Measurements from ENCODE around the gene PHF1.

PHF1 gene

DNA sequence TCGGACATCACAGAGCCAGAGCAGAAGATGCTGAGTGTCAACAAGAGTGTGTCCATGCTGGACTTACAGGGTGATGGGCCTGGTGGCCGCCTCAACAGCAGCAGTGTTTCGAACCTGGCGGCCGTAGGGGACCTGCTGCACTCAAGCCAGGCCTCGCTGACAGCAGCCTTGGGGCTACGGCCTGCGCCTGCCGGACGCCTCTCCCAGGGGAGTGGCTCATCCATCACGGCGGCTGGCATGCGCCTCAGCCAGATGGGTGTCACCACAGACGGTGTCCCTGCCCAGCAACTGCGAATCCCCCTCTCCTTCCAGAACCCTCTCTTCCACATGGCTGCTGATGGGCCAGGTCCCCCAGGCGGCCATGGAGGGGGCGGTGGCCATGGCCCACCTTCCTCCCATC lies 32.2 kb downstream of the PHF1 start:
- Histone ChIP-seq H3K4me3 (ENCODE audit: low read length in 2 of 2) (no peak overlapping the region), H3K9me3 (ENCODE audit: control insufficient read depth in 2 of 2, low read length in 2 of 2) (no peaks in the 10 kb centered on the region), H3K9ac (ENCODE audit: low read depth in 1 of 2, low read length in 2 of 2) (no peak overlapping the region), H3K27me3 (ENCODE audit: control insufficient read depth in 2 of 2, insufficient read depth in 2 of 2, low read length in 2 of 2) (no peaks in the 10 kb centered on the region), H3K4me1 (ENCODE audit: control insufficient read depth in 2 of 2, insufficient read depth in 2 of 2, low read length in 2 of 2) (no peaks in the 10 kb centered on the region), H3K36me3 (ENCODE audit: control insufficient read depth in 2 of 2, insufficient read depth in 2 of 2, low read length in 2 of 2) (peaks cover 12 to 16% of the 10 kb centered on the region in 2 donors), H3K27ac (ENCODE audit: low read depth in 2 of 2, low read length in 2 of 2) (no peak overlapping the region)

DNA sequence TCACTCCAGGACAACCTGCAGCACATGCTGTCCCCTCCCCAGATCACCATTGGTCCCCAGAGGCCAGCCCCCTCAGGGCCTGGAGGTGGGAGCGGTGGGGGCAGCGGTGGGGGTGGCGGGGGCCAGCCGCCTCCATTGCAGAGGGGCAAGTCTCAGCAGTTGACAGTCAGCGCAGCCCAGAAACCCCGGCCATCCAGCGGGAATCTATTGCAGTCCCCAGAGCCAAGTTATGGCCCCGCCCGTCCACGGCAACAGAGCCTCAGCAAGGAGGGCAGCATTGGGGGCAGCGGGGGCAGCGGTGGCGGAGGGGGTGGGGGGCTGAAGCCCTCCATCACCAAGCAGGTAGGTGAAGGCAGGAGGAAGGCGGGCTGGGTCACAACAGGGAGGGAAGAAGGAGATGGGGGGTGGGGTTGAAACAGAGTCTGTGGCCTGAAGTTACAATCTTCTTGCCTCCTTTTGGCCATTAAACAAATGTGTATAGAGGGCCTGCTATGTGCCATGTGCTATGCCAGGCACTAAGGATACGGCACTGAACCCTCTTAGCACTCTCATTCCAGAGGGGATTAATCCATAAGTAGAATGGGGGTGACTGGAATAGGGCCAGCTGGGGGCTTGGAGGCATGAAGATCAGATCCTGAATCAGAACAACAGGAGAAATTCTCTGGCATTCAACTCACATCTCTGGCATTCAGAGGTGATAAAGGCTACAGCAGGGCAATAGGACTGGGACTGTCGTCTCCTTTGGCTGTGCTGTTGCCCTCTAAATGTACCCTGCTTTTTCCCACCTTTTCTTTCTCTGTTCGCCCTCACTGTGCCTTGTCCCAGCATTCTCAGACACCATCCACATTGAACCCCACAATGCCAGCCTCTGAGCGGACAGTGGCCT lies 33.0 kb downstream of the PHF1 start:
- no peaks in the 10 kb centered on the region for H3K9me3 ChIP-seq (ENCODE audit: control insufficient read depth in 2 of 2, low read length in 2 of 2)
- H3K27ac ChIP-seq (ENCODE audit: low read depth in 2 of 2, low read length in 2 of 2): no peak overlapping the region
- no peak overlapping the region for H3K9ac ChIP-seq (ENCODE audit: low read depth in 1 of 2, low read length in 2 of 2)
- no peaks in the 10 kb centered on the region for H3K27me3 ChIP-seq (ENCODE audit: control insufficient read depth in 2 of 2, insufficient read depth in 2 of 2, low read length in 2 of 2)
- H3K36me3 ChIP-seq (ENCODE audit: control insufficient read depth in 2 of 2, insufficient read depth in 2 of 2, low read length in 2 of 2): peaks cover 7 to 15% of the 10 kb centered on the region in 2 donors
- no peaks in the 10 kb centered on the region for H3K4me1 ChIP-seq (ENCODE audit: control insufficient read depth in 2 of 2, insufficient read depth in 2 of 2, low read length in 2 of 2)
- no peak overlapping the region for H3K4me3 ChIP-seq (ENCODE audit: low read length in 2 of 2)

DNA sequence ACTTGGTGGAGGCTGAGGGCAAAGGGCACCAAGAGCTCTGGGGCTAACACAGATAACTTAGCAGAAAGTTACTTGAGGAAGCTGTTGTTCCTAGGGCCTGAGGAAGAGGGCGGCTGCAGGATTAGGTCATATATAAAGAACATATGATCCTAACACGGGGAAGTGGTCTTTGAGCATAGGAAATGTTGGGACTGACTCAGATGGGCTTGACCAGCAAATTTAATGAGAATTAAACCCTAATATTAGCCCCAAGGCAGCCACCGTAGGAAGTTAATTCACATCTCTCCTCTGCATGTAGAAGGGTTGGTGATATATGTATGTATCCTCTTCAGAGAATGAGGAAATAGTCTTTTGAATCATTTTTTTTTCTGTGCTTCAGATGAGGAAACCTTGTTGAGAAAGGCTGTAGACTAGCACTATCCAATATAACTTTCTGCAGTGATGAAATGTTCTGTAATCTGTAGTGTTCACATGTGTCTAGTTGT lies 34.3 kb downstream of the PHF1 start:
- H3K4me3 ChIP-seq (ENCODE audit: low read length in 2 of 2): no peak overlapping the region
- H3K9ac ChIP-seq (ENCODE audit: low read depth in 1 of 2, low read length in 2 of 2): no peak overlapping the region
- H3K4me1 ChIP-seq (ENCODE audit: control insufficient read depth in 2 of 2, insufficient read depth in 2 of 2, low read length in 2 of 2): no peaks in the 10 kb centered on the region
- H3K36me3 ChIP-seq (ENCODE audit: control insufficient read depth in 2 of 2, insufficient read depth in 2 of 2, low read length in 2 of 2): peaks cover 7 to 14% of the 10 kb centered on the region in 2 donors
- no peaks in the 10 kb centered on the region for H3K27me3 ChIP-seq (ENCODE audit: control insufficient read depth in 2 of 2, insufficient read depth in 2 of 2, low read length in 2 of 2)
- no peak overlapping the region for H3K27ac ChIP-seq (ENCODE audit: low read depth in 2 of 2, low read length in 2 of 2)
- no peaks in the 10 kb centered on the region for H3K9me3 ChIP-seq (ENCODE audit: control insufficient read depth in 2 of 2, low read length in 2 of 2)

DNA sequence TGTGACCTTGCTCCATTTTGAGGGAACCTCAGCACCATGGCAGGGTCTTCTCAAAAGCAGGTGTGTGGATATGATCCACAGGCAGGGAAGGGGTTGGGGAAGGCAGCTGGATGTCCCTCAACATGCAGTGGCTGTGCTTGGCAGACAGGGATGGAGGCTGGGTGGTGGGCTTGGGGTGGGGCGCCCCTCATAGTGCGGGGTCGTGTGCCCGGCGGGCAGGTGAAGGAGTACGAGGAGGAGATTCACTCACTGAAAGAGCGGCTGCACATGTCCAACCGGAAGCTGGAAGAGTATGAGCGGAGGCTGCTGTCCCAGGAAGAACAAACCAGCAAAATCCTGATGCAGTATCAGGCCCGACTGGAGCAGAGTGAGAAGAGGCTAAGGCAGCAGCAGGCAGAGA lies 35.5 kb downstream of the PHF1 start:
- no peak overlapping the region for H3K27ac ChIP-seq (ENCODE audit: low read depth in 2 of 2, low read length in 2 of 2)
- H3K27me3 ChIP-seq (ENCODE audit: control insufficient read depth in 2 of 2, insufficient read depth in 2 of 2, low read length in 2 of 2): no peaks in the 10 kb centered on the region
- H3K4me1 ChIP-seq (ENCODE audit: control insufficient read depth in 2 of 2, insufficient read depth in 2 of 2, low read length in 2 of 2): no peaks in the 10 kb centered on the region
- no peaks in the 10 kb centered on the region for H3K9me3 ChIP-seq (ENCODE audit: control insufficient read depth in 2 of 2, low read length in 2 of 2)
- H3K36me3 ChIP-seq (ENCODE audit: control insufficient read depth in 2 of 2, insufficient read depth in 2 of 2, low read length in 2 of 2): peaks cover 7 to 14% of the 10 kb centered on the region in 2 donors
- no peak overlapping the region for H3K9ac ChIP-seq (ENCODE audit: low read depth in 1 of 2, low read length in 2 of 2)
- H3K4me3 ChIP-seq (ENCODE audit: low read length in 2 of 2): no peak overlapping the region

DNA sequence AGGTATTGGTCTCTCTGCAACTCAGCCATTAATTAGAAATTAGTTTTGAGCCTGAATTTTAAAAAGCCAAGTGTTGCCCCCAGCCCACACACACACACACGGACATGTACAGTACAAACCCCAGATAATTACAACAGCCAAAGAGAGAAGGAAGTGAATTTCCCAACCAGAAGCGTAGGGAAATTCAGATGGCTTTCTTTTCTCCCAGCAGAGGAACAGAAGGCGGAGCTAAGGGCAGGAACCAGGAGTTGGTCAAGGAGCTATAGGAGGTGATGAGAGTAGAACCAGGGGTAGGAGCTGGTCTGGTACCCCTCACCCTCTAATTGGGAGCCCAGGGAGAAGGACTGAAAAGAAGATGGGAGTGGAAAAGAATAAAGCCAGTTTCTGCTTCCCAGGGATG lies 39.6 kb downstream of the PHF1 start:
- H3K4me3 ChIP-seq (ENCODE audit: low read length in 2 of 2): no peak overlapping the region
- no peak overlapping the region for H3K9ac ChIP-seq (ENCODE audit: low read depth in 1 of 2, low read length in 2 of 2)
- peaks cover 5 to 11% of the 10 kb centered on the region in 2 donors for H3K4me1 ChIP-seq (ENCODE audit: control insufficient read depth in 2 of 2, insufficient read depth in 2 of 2, low read length in 2 of 2)
- H3K27me3 ChIP-seq (ENCODE audit: control insufficient read depth in 2 of 2, insufficient read depth in 2 of 2, low read length in 2 of 2): no peaks in the 10 kb centered on the region
- H3K27ac ChIP-seq (ENCODE audit: low read depth in 2 of 2, low read length in 2 of 2): no peak overlapping the region
- H3K36me3 ChIP-seq (ENCODE audit: control insufficient read depth in 2 of 2, insufficient read depth in 2 of 2, low read length in 2 of 2): peaks cover 0 to 12% of the 10 kb centered on the region in 2 donors
- no peaks in the 10 kb centered on the region for H3K9me3 ChIP-seq (ENCODE audit: control insufficient read depth in 2 of 2, low read length in 2 of 2)

DNA sequence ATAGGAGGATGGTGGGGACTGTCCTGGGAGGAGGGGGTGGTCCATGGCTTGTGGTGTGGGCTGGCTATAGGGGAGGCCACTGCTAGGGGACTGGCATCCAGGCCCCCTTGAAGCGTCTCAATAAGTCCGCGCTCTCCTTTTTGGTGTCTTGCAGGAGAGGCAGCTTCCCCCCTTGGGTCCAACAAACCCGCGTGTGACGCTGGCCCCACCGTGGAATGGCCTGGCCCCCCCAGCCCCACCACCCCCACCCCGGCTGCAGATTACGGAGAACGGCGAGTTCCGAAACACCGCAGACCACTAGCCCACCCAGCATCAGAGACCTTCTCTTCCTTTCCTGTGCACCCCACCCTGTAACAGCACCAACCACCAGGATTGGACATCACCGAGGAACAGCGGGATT lies 40.8 kb downstream of the PHF1 start:
- H3K4me3 ChIP-seq (ENCODE audit: low read length in 2 of 2): no peak overlapping the region
- H3K36me3 ChIP-seq (ENCODE audit: control insufficient read depth in 2 of 2, insufficient read depth in 2 of 2, low read length in 2 of 2): peaks cover 0 to 7% of the 10 kb centered on the region in 2 donors
- no peaks in the 10 kb centered on the region for H3K9me3 ChIP-seq (ENCODE audit: control insufficient read depth in 2 of 2, low read length in 2 of 2)
- no peaks in the 10 kb centered on the region for H3K27me3 ChIP-seq (ENCODE audit: control insufficient read depth in 2 of 2, insufficient read depth in 2 of 2, low read length in 2 of 2)
- no peak overlapping the region for H3K9ac ChIP-seq (ENCODE audit: low read depth in 1 of 2, low read length in 2 of 2)
- no peak overlapping the region for H3K27ac ChIP-seq (ENCODE audit: low read depth in 2 of 2, low read length in 2 of 2)
- H3K4me1 ChIP-seq (ENCODE audit: control insufficient read depth in 2 of 2, insufficient read depth in 2 of 2, low read length in 2 of 2): peaks cover 5 to 11% of the 10 kb centered on the region in 2 donors

DNA sequence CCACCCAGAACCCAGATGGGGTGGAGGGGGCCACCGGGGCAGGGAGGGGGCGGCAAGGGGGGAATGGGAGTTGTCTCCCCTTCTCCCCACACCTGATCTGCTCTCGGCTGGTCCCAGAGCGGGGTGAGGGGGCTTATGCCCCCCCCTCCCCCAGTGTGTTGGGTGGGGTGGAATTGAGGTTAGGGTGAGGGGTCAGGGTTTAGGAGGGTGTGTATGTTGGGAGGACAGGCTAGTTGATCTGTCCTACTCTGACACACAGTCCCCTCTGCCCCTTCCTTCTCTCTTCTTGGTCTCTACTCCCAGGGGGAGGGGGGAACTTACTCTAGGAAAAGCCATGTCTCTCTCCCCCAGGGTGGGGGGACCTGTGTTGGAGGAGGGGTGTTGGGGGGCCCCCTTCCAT lies 41.7 kb downstream of the PHF1 start:
- Histone ChIP-seq H3K9ac (ENCODE audit: low read depth in 1 of 2, low read length in 2 of 2) (no peak overlapping the region), H3K27me3 (ENCODE audit: control insufficient read depth in 2 of 2, insufficient read depth in 2 of 2, low read length in 2 of 2) (no peaks in the 10 kb centered on the region), H3K4me3 (ENCODE audit: low read length in 2 of 2) (no peak overlapping the region), H3K36me3 (ENCODE audit: control insufficient read depth in 2 of 2, insufficient read depth in 2 of 2, low read length in 2 of 2) (peaks cover 0 to 7% of the 10 kb centered on the region in 2 donors), H3K27ac (ENCODE audit: low read depth in 2 of 2, low read length in 2 of 2) (no peak overlapping the region), H3K9me3 (ENCODE audit: control insufficient read depth in 2 of 2, low read length in 2 of 2) (no peaks in the 10 kb centered on the region), H3K4me1 (ENCODE audit: control insufficient read depth in 2 of 2, insufficient read depth in 2 of 2, low read length in 2 of 2) (peaks cover 5 to 11% of the 10 kb centered on the region in 2 donors)

DNA sequence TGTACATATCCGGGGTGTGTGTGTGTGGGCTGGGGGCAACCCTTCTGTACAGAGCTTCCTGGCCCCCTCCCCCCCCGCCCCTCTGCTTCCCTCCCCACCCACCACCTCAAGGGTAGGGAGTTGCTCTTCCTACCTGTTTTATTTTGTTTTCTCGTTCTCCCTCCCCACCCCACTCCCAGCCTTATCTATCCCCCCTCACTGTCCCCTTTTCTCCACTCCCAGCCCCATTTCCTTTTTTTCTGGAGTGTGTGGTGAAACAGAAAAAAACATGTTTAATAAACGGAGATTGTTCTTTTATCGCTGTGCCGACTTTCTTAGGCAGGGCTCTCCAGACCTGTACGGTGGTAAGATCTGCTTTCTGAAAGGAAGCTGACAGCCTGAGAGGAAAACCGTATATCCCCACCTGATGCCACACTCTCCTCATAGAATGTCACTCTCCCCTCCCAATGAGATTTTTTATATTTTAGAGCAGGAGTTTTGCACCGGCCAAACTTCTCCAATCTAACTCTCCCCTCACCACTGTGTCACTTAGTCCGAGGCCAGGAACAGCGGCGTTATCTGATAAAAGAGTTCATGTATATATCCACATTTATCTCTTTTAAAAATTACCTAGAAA lies 42.7 kb downstream of the PHF1 start:
- H3K27ac ChIP-seq (ENCODE audit: low read depth in 2 of 2, low read length in 2 of 2): peak overlapping the region in 1 of 2 donors; percentile 71
- H3K36me3 ChIP-seq (ENCODE audit: control insufficient read depth in 2 of 2, insufficient read depth in 2 of 2, low read length in 2 of 2): no peaks in the 10 kb centered on the region
- H3K4me3 ChIP-seq (ENCODE audit: low read length in 2 of 2): peak overlapping the region; percentile 92 to 93
- H3K27me3 ChIP-seq (ENCODE audit: control insufficient read depth in 2 of 2, insufficient read depth in 2 of 2, low read length in 2 of 2): no peaks in the 10 kb centered on the region
- peak overlapping the region; percentile 92 to 94 for H3K9ac ChIP-seq (ENCODE audit: low read depth in 1 of 2, low read length in 2 of 2)
- peaks cover 5 to 11% of the 10 kb centered on the region in 2 donors for H3K4me1 ChIP-seq (ENCODE audit: control insufficient read depth in 2 of 2, insufficient read depth in 2 of 2, low read length in 2 of 2)
- no peaks in the 10 kb centered on the region for H3K9me3 ChIP-seq (ENCODE audit: control insufficient read depth in 2 of 2, low read length in 2 of 2)

DNA sequence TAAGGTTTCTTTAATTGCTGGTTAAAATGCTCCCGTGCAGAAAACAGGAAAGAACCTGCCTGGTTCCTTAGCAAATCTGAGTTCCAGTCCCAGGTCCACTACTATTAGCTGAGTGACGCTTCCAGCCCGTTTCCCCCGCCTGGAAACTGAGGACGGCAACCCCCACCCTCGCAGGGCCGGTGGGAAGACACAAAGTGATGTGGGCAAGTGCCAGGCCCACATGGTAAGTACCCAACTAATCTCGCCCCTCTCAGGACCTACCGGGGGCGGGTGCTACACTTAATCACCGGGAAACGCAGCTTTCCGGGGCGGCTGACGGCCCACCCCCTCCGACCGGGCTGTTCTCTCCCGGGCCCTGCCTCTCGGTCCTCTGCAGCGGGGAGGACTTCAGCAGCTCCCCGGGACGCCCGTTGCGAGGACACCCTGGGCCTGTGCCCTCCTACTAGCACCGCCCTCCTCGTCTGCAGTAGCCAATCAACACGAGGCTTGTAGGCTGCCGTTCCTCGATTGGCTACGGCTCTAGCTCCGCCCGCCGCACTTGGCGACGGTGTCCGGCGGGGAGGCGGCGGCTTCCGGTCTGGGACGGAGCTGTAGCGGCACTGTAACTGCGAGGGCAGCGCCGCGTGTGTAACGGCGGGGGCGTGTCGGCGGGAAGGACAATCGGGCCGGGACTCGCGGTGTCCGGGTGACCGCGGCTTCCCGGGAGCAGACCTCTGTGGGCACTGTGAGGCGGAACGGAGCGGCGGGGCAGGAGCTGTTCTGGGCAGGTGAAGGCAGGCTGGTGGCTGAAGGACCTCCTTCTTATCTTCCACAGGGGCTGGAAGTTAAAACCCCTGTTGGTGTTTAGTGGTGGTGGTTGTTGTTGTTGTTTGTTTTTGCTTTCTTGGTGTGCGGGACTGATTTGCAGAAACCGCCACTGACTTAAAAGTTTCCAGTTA lies 43.5 kb downstream of the PHF1 start, which contains the start of gene ZBTB9:
Gene ZBTB9 (plus strand): TSS at position 568 of the 938 bp plus-strand sequence. CDS start 525 bp downstream, outside the sequence.
- peak within 1 kb of the TSS; percentile 92 to 93 for H3K4me3 ChIP-seq (ENCODE audit: low read length in 2 of 2)
- H3K36me3 ChIP-seq (ENCODE audit: control insufficient read depth in 2 of 2, insufficient read depth in 2 of 2, low read length in 2 of 2): no peaks in the 10 kb centered on the region
- H3K9me3 ChIP-seq (ENCODE audit: control insufficient read depth in 2 of 2, low read length in 2 of 2): no peaks in the 10 kb centered on the region
- peak within 1 kb of the TSS; percentile 92 to 94 for H3K9ac ChIP-seq (ENCODE audit: low read depth in 1 of 2, low read length in 2 of 2)
- no peaks in the 10 kb centered on the region for H3K27me3 ChIP-seq (ENCODE audit: control insufficient read depth in 2 of 2, insufficient read depth in 2 of 2, low read length in 2 of 2)
- H3K4me1 ChIP-seq (ENCODE audit: control insufficient read depth in 2 of 2, insufficient read depth in 2 of 2, low read length in 2 of 2): peaks cover 5 to 11% of the 10 kb centered on the region in 2 donors
- peak within 1 kb of the TSS; percentile 71 to 77 for H3K27ac ChIP-seq (ENCODE audit: low read depth in 2 of 2, low read length in 2 of 2)
